GM21737 (cell line): ENCODE measurements around the gene NR2F6.
A peak's percentile ranks its signal among the peaks of the same experiment; 100 is the strongest.

Source experiments
- ATAC-seq: cut with Tn5 transposase; IDR thresholded peaks from one replicate; pipeline ENCODE4 v1.9.1; 2021; ENCODE audit warnings: mild to moderate bottlenecking, moderate library complexity; ENCODE audit not compliant: unreplicated experiment

Gene NR2F6

GRCh38 chr19:17240062-17240752 is 5.5 kb downstream of the NR2F6 start:
- no peak for ATAC-seq

GRCh38 chr19:17237747-17238706 is 7.7 kb downstream of the NR2F6 start:
- ATAC-seq, result no peak

GRCh38 chr19:17236811-17237543 is 8.7 kb downstream of the NR2F6 start:
- no peak for ATAC-seq

- no peak for ATAC-seq
Measured at GRCh38 chr19:17235971-17236777, 9.5 kb downstream of the NR2F6 start.

GRCh38 chr19:17235300-17235970 is 10.3 kb downstream of the NR2F6 start:
- ATAC-seq, result no peak

GRCh38 chr19:17234911-17235299 is 10.8 kb downstream of the NR2F6 start:
- ATAC-seq, result no peak

GRCh38 chr19:17232258-17232657 is 13.5 kb downstream of the NR2F6 start:
- ATAC-seq, result no peak

GRCh38 chr19:17229890-17230289 is 15.8 kb downstream of the NR2F6 start:
- ATAC-seq, result no peak

GRCh38 chr19:17227798-17228367 is 17.8 kb downstream of the NR2F6 start:
- ATAC-seq, result no peak

GRCh38 chr19:17226002-17226933 is 19.5 kb downstream of the NR2F6 start, which contains the start of gene OCEL1:
OCEL1 (plus strand) TSS chr19:17226226; CDS start chr19:17226248, 22 bp downstream.
- peak; percentile 90 for ATAC-seq

- ATAC-seq, result no peak
Measured at GRCh38 chr19:17225053-17225452, 20.7 kb downstream of the NR2F6 start.

- no peak for ATAC-seq
Measured at GRCh38 chr19:17220207-17220758, 25.4 kb downstream of the NR2F6 start.

GRCh38 chr19:17219286-17219685 is 26.4 kb downstream of the NR2F6 start:
- no peak for ATAC-seq

GRCh38 chr19:17216058-17216670 is 29.6 kb downstream of the NR2F6 start:
- no peak for ATAC-seq

GRCh38 chr19:17215127-17215971 is 30.4 kb downstream of the NR2F6 start, which contains the start of gene USE1:
USE1 (plus strand) TSS chr19:17215357; CDS start chr19:17215406, 49 bp downstream.
- peak; percentile 53 for ATAC-seq

- no peak for ATAC-seq
Measured at GRCh38 chr19:17214508-17215126, 31.1 kb downstream of the NR2F6 start.
